ENCODE results near the gene MYRIP. TPM values are rescaled to one million over a fixed set of nuclear protein-coding genes. Genes with fewer than 3 reads are reported as not detected.
A peak's percentile ranks its signal among the peaks of the same experiment; 100 is the strongest.

The MYRIP gene
- total and polyA plus RNA-seq, 10 of the 15 experiments (the other 5 are each of a cell fraction or from before 2014, with no cell fraction given), result 0.03 to 0.08 (median 0.04) TPM; not detected in 6

GRCh38 chr3:40185029-40185695, 375.8 kb downstream of the MYRIP start (continued):
- TF ChIP-seq, protein P1, sequence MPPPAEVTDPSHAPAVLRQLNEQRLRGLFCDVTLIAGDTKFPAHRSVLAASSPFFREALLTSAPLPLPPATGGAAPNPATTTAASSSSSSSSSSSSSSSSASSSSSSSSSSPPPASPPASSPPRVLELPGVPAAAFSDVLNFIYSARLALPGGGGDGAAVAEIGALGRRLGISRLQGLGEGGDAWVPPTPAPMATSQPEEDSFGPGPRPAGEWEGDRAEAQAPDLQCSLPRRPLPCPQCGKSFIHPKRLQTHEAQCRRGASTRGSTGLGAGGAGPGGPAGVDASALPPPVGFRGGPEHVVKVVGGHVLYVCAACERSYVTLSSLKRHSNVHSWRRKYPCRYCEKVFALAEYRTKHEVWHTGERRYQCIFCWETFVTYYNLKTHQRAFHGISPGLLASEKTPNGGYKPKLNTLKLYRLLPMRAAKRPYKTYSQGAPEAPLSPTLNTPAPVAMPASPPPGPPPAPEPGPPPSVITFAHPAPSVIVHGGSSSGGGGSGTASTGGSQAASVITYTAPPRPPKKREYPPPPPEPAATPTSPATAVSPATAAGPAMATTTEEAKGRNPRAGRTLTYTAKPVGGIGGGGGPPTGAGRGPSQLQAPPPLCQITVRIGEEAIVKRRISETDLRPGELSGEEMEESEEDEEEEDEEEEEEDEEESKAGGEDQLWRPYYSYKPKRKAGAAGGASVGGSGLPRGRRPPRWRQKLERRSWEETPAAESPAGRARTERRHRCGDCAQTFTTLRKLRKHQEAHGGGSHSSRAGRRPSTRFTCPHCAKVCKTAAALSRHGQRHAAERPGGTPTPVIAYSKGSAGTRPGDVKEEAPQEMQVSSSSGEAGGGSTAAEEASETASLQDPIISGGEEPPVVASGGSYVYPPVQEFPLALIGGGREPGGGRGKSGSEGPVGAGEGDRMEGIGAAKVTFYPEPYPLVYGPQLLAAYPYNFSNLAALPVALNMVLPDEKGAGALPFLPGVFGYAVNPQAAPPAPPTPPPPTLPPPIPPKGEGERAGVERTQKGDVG (CRISPR knock-in tag; IDR thresholded peaks at IDR 0.05), result no peak
- no peak for TF ChIP-seq POLR2AphosphoS5 (IDR thresholded peaks at IDR 0.05; ENCODE audit: low read length)
- TF ChIP-seq CBX3 (IDR thresholded peaks at IDR 0.05; ENCODE audit: borderline replicate concordance, low read depth), result no peak
- no peak for TF ChIP-seq KAT2A (conservative IDR thresholded peaks at IDR 0.05; ENCODE audit: control insufficient read depth, low read depth, low read length)
- TF ChIP-seq TCF12 (IDR thresholded peaks at IDR 0.05; ENCODE audit: low read depth, low read length), result peak; percentile 85
- no peak for TF ChIP-seq SREBF2 (IDR thresholded peaks at IDR 0.05; ENCODE audit: low read length)
- no peak for TF ChIP-seq ASH2L (IDR thresholded peaks at IDR 0.05; ENCODE audit: borderline replicate concordance, low read depth)
- TF ChIP-seq BCLAF1 (IDR thresholded peaks at IDR 0.05), result no peak
- peak; percentile 79 for TF ChIP-seq BCL3 (IDR thresholded peaks at IDR 0.05; ENCODE audit: borderline replicate concordance, insufficient read depth, low read depth, low read length, poor library complexity, severe bottlenecking)
- TF ChIP-seq, protein P2, sequence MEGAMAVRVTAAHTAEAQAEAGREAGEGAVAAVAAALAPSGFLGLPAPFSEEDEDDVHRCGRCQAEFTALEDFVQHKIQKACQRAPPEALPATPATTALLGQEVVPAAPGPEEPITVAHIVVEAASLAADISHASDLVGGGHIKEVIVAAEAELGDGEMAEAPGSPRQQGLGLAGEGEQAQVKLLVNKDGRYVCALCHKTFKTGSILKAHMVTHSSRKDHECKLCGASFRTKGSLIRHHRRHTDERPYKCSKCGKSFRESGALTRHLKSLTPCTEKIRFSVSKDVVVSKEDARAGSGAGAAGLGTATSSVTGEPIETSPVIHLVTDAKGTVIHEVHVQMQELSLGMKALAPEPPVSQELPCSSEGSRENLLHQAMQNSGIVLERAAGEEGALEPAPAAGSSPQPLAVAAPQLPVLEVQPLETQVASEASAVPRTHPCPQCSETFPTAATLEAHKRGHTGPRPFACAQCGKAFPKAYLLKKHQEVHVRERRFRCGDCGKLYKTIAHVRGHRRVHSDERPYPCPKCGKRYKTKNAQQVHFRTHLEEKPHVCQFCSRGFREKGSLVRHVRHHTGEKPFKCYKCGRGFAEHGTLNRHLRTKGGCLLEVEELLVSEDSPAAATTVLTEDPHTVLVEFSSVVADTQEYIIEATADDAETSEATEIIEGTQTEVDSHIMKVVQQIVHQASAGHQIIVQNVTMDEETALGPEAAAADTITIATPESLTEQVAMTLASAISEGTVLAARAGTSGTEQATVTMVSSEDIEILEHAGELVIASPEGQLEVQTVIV (IDR thresholded peaks at IDR 0.05; ENCODE audit: borderline replicate concordance, partially characterized antibody), result no peak
- no peak for TF ChIP-seq EGR1 (IDR thresholded peaks at IDR 0.05; ENCODE audit: borderline replicate concordance in 1 of 2, low read depth in 2 of 2, low read length in 2 of 2)
- TF ChIP-seq RCOR1 (conservative IDR thresholded peaks at IDR 0.05; ENCODE audit: low read depth, low read length), result no peak
- 0 out of 2 replicates have a peak, but pooled peaks have one; percentile 26 for TF ChIP-seq PML (IDR thresholded peaks at IDR 0.05; ENCODE audit: low read length)
- TF ChIP-seq, protein P3, sequence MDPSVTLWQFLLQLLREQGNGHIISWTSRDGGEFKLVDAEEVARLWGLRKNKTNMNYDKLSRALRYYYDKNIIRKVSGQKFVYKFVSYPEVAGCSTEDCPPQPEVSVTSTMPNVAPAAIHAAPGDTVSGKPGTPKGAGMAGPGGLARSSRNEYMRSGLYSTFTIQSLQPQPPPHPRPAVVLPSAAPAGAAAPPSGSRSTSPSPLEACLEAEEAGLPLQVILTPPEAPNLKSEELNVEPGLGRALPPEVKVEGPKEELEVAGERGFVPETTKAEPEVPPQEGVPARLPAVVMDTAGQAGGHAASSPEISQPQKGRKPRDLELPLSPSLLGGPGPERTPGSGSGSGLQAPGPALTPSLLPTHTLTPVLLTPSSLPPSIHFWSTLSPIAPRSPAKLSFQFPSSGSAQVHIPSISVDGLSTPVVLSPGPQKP (IDR thresholded peaks at IDR 0.05; ENCODE audit: low read depth, low read length), result no peak
- no peak for TF ChIP-seq ESRRA (IDR thresholded peaks at IDR 0.05; ENCODE audit: low read length)
- TF ChIP-seq BCL11A (IDR thresholded peaks at IDR 0.05; ENCODE audit: low read depth, low read length), result peak; percentile 97
- no peak for TF ChIP-seq RAD21 (IDR thresholded peaks at IDR 0.05; ENCODE audit: insufficient read depth, low read depth, low read length)
- TF ChIP-seq RAD51 (IDR thresholded peaks at IDR 0.05), result no peak
- no peak for TF ChIP-seq NBN (IDR thresholded peaks at IDR 0.05)

Data from GM12878 (cell line).